Stimulated activated CD4-positive, alpha-beta T cell treated with anti-CD3 and anti-CD28 coated beads, TNF-alpha, amount 100 ng/mL, for 48 hours (primary cell): ENCODE data around the gene ZBTB7B.

ENCODE experiments used
- DNase-seq, 3 donors: peaks; one replicate each; pipeline ENCODE4 v3.0.0-alpha.2; 2020; ENCODE audit warnings: low read depth in 3 of 3

The ZBTB7B gene

GRCh38 chr1:155002464-155003226 is at the start of gene ZBTB7B:
TSS of gene ZBTB7B (plus strand) at chr1:155002802. CDS start at chr1:155014661, 11,859 bp downstream.
- DNase-seq = no peak

- DNase-seq = no peak
Measured at GRCh38 chr1:154953611-154954038, 49.0 kb upstream of the ZBTB7B start.

GRCh38 chr1:154954541-154954940 is 48.1 kb upstream of the ZBTB7B start:
- DNase-seq = no peak

DNA sequence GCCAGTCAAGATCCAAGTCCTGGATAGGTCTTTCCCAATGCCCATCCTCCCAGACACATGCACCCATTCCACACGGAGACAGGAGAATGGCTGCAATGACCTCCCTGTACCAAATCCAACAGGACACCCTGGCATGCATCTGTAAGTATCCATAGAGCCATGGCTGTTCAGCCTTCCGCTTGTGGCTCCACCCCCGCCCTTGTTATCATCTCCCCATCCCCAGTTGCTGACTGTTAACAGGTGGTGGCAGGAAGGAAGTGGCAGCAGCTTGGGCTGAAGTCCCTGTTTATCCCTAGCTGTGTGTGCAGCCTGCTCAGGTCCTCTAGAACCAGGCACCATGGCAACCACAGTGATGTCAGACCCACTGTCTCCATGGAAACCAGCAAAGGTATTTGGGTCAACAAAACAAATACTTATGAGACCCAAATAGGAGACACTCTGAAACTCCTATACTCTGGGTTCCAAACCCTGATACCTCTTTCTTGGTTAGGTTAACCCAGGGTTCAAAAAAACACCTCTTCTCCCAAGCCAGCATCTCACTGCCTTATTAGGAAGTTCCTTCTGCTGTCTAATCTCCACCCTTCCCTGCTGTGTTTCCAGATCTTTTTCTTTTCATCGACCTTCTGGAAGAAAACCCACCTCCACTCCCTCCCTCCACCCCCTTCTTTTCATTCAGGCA is 47.4 kb upstream of the ZBTB7B start:
- DNase-seq = peak; percentile 64 to 79 (median 70)

DNA sequence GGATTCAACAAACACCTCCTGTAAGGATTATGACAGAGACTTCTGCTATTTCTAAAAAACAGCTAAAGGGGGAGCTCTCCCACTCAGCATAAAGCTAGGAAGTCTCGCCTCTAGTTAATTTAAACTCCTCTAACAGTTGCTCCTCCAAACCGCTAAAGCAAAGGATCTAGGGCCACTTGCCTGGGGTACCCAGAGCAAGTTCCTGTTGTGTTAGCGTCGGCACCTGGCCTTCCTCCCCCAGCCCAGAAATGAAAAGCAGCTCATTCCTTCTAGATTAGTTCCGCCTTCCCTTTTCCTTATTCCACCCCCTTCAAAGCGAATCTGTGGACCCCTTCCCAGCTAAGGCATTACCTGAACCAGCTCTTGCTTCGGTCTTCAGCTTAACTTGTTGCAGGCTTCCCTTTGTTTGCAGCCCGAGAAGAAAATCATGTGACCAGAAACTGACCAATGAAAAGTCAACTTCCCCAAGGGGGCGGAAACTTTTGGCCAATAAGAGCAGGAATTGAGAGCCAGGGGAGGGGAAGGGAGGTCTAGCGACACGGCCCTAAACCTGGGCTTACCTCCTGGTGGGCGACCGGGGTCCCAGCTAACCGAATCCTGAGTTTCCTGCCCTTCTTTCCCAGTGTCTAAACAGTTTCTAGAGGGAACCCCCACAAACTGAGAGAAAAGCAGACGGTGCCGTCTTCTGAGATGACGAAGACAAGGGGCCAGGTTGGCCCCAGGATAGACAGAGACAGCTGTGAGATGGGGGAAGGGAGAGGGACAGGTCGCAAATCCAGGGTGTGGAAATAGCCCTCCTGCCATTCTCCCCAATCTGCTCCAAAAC is 46.7 kb upstream of the ZBTB7B start, which contains the start of gene PBXIP1:
Gene PBXIP1 (minus strand): TSS at position 382 of the 826 bp plus-strand sequence. CDS start 2,378 bp downstream, outside the sequence.
- peak; percentile 53 to 66 (median 55) for DNase-seq

GRCh38 chr1:154956544-154956941 is 46.1 kb upstream of the ZBTB7B start:
- DNase-seq = no peak

- no peak for DNase-seq
Measured at GRCh38 chr1:154957091-154957657, 45.4 kb upstream of the ZBTB7B start.

DNA sequence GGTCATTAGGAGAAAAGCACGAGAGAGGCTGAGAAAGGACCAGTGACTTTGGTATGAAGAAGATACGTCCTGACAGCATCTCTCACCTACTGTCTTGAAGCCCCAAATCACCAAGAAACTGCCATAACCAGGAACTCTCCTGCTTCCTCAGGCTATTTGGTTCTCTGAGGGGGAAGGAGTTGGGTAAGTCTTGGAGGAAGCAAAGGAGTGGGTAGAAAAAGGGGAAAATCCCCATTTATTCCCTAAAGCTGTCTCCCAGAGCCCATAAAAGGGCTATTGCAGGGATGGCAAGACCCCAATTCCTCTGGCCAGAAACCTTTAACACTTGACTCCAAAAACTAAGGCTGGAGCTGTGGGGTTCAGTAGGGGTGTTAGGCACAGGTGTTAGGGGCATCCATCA is 44.6 kb upstream of the ZBTB7B start:
- DNase-seq = no peak

DNA sequence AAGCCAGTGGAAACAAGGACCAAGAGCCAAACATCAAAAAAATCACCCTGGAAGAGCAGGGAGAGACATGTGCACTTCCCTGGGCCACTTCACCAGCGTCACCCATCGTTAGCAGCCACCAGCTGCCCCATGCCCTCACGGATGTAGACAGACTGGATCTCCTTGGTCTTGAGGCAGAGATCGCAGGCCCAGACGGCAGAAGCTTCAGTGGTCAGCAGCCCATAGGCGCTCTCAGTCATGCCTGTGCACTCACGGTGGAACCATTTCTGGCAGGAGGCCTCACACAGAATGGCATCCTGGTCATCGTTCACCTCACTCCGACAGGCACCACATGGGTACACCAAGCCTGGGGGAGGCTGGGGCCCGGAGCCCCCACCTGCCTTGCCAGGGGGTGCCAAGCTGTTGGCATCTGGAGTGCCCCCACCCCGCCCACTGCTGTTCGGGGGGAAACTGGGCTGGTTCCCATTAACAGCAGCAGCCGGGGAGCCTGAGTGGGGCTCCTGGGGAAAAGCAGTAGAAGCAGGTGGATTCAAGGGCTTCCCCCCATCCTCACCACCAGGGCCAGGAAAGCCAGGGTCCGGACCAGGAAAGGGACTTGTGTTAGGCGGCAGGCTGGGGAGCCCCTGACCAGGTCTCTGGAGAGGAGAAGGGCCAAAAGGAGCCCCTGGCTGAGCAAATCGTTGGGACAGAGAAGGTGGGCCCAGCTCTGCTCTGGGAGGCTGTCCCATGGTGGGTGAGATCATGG is 43.7 kb upstream of the ZBTB7B start:
- DNase-seq = no peak

GRCh38 chr1:154959426-154959780 is 43.2 kb upstream of the ZBTB7B start:
- DNase-seq = no peak

GRCh38 chr1:154960446-154961136 is 42.0 kb upstream of the ZBTB7B start:
- DNase-seq = no peak

GRCh38 chr1:154961207-154962155 is 41.1 kb upstream of the ZBTB7B start, which contains the start of gene PYGO2:
TSS of gene PYGO2 (minus strand) at chr1:154961782. CDS start at chr1:154961576, 206 bp downstream.
- peak; percentile 63 to 80 (median 65) for DNase-seq

- no peak for DNase-seq
Measured at GRCh38 chr1:154962156-154962749, 40.3 kb upstream of the ZBTB7B start.

GRCh38 chr1:154962795-154963330 is 39.7 kb upstream of the ZBTB7B start:
- no peak for DNase-seq

DNA sequence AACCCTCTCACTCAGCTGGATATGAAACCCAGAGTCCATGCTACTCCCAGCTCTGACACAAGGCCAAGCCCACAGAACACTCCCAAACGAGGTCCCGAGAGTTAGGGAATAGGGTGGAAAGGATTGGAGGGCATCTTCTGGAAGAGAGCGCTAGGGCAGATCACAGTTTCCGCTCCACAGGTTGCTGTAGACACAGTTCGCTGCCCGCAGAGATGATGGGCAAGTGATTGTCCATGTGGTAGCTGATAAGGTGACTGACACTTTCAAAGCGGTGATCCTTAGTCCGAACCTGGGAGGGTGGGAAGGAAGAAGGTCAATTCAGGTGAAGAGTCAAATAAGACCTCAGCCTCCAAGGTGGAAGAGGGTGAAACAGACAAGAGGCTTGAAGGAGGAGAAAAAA is 39.0 kb upstream of the ZBTB7B start:
- no peak for DNase-seq

DNA sequence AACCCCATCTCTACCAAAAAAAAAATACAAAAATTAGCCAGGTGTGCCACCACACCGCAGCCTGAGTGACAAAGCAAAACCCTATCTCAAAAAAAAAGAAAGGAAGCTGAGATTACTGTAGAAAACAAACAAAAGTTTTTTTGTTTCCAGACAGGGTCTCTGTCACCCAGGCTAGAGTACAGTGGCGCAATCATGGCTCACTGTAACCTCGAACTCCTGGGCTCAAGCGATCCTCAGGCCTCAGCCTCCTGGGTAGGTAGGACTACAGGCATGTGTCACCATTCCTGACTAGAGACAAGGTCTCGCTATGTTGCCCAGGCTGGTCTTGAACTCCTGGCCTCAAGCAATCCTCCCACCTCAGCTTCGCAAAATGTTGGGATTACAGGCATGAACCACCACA is 38.2 kb upstream of the ZBTB7B start:
- no peak for DNase-seq

DNA sequence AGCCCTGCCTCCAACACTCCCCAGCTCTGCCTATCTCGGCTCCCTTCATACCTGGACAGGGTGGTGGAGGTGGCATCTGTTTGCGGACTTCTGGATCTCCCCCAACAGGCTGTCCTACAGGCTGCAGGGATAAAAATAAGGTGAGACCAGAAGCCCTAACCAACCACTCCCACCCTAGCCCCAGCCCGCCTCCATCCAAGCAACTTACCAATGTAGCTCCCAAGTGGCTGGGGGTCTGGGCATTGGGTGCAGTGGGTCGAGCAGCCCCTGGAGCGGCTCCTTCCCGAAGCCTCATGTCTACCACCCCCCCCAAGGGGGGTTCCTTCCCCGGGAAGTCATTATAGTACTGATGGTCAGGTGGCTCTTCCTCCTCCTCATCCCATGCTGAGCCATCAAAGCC is 36.5 kb upstream of the ZBTB7B start:
- no peak for DNase-seq

DNA sequence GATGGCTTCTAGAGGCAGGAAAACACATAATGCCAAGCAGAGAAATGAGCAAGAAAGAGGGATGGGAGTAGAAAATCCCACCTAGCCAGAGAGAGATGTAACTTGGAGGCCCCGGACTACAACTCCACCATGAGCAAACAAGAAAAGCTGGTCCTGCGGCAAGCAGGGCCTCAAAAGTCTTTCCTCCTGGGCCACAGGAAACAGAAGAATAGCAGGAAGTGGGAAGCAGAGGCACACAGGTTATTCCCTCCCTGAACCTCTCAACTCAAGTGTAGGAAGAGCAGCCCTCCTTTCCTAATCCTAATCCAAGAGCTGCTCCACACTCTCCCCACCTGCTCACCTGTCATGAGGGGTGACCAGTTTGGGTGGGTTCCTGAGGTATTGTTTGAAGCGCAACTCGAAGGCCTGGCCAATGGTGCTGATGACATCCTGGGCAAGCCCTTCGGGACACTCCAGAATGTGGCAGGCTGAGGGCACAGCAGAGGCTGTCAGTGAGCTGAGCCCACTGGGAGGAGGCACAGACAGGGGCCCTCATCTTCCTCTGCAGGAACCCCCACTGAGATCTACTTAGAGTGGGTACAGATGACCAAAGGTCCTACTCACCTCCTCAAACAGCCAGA is 35.2 kb upstream of the ZBTB7B start:
- DNase-seq = no peak
